NCI-H510A treated with DMSO at 0.1 percent for 48 hours (cell line): ENCODE measurements around the gene TERT.
"Not testable (repeated sequence)": the region's sequence is repeated elsewhere in the genome, so short reads cannot be mapped to it uniquely, and the experiment has no call there.

ENCODE experiments used
- DNase-seq: peaks from one replicate; lab custom pipeline; 2025; lab: John Stamatoyannopoulos, UW

TERT gene

DNA sequence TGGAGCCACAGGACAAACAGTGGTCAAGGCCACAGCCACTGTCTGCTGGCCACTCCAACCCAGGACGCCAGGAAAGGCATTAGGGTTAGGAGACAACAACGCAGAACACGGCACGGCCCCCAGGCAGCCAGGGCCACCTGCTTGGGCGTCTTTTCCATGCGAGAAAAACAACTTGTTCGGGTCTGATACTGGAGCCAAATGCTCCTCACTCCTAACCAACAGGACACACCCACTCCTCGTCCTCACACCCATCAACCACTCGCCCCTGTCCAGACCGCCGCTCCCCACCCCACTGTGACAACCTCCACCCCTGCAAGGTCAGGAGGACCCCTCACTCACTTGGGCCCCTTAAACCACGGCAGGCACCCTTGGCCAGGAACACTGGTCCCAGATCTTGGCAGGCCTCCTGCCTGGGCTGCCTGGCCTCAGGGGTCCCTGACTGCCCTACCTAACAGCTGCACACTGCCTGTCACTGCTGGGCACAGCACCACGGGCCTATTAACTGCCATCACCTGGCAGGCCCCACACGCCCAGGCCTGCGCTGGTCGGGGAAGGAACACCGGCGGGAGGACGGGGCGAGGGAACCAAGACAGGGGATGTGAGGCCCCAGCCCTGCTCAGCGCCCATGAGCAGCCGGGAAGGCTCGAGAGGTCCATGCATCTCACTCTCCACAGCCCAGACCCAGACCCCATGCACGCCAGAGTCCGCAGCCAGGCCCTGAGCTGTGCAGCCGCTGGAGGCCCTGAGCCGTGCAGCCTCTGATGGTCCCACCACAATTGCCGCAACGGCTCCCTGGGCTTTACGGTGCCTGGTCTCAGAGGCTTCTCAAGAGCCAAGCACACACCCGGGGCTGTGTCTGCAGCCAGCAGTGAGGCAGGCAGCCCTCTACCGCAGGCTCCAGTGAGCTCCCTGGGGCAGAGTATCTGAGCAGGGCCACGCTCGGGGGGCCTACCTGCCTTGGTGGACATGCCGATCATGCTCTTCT is 36.3 kb upstream of the TERT start:
- DNase-seq = no peak

DNA sequence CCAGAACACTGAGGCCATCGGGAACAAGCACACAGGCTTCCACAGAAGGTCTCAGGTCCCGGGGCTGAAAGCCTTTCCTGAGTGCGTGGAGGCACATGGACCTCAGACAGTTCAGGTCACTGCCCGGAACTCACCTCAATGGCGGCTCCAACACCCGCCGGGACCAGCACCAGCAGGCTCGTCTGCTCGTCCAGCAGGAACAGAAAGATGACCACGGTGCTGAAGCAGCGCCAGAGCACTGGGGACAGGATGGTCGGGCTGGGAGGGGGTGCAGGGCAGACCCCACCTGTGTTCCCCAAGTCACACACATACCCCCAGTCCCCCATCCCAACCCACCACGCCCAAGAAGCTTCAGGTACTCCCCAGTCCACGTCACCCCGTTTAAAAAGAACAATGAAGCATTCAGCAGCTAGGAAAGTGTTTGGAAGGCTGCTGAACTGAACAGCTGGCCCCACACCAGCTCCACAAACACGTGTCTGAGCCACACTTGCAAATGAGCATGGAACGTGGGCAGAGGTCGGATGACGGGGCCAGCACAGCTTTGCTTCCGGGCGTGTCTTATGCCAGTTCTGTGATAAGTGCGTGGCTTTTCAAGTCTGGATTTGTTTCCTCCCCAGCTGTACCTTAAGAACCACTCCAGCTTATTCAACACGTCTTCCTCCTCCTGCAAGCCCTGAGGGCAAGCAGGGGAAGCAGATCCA is 35.4 kb upstream of the TERT start:
- DNase-seq = no peak

DNA sequence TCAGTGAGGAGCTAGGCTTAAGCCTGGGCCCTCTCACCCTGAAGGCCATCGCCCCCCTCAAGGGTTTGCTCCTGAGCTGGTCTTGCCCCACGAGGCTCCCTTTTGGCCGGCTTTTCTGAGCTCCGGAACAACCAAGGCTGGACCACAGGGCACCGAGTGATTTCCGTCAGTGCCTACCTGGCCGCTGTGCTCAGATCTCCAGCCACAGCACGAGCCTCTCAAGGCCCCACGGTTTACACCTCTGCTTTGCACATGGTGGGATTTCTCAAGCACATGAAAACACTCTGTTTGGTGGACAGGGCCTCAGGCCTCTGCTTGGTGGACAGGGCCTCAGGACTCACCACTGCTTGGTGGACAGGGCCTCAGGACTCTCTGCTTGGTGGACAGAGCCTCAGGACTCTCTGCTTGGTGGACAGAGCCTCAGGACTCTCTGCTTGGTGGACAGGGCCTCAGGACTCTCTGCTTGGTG is 34.3 kb upstream of the TERT start:
- no peak for DNase-seq

DNA sequence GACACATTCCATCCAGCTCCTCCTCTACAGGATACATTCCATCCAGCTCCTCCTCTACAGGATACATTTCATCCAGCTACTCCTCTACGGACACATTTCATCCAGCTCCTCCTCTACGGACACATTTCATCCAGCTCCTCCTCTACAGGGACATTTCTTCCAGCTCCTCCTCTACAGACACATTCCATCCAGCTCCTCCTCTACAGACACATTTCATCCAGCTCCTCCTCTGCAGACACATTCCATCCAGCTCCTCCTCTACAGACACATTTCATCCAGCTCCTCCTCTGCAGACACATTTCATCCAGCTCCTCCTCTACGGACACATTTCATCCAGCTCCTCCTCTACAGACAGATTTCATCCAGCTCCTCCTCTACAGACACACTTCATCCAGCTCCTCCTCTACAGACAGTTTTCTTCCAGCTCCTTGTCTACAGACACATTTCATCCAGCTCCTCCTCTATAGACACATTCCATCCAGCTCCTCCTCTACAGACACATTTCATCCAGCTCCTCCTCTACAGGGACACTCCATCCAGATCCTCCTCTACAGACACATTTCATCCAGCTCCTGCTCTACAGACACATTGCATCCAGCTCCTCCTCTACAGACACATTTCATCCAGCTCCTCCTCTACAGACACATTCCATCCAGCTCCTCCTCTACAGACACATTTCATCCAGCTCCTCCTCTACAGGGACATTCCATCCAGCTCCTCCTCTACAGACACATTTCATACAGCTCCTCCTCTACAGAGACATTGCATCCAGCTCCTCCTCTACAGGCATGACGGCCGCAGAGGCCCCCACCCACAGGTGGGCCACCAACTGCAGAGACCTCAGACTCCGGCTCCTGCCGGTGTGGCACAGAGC is 33.6 kb upstream of the TERT start:
- not testable (repeated sequence) for DNase-seq

DNA sequence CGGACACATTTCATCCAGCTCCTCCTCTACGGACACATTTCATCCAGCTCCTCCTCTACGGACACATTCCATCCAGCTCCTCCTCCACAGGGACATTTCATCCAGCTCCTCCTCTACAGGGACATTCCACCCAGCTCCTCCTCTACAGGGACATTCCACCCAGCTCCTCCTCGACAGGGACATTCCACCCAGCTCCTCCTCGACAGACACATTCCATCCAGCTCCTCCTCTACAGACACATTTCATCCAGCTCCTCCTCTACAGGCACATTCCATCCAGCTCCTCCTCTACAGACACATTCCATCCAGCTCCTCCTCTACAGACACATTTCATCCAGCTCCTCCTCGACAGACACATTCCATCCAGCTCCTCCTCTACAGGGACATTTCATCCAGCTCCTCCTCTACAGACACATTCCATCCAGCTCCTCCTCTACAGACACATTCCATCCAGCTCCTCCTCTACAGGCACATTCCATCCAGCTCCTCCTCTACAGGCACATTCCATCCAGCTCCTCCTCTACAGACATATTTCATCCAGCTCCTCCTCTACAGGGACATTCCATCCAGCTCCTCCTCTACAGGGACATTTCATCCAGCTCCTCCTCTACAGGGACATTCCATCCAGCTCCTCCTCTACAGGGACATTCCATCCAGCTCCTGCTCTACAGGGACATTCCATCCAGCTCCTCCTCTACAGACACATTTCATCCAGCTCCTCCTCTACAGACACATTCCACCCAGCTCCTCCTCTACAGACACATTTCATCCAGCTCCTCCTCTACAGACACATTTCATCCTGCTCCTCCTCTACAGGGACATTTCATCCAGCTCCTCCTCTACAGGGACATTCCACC is 32.3 kb upstream of the TERT start:
- DNase-seq = not testable (repeated sequence)

DNA sequence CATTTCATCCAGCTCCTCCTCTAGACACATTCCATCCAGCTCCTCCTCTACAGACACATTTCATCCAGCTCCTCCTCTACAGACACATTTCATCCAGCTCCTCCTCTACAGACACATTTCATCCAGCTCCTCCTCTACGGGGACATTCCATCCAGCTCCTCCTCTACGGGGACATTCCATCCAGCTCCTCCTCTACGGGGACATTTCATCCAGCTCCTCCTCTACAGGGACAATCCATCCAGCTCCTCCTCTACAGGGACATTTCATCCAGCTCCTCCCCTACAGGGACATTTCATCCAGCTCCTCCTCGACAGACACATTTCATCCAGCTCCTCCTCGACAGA is 31.6 kb upstream of the TERT start:
- DNase-seq = not testable (repeated sequence)

DNA sequence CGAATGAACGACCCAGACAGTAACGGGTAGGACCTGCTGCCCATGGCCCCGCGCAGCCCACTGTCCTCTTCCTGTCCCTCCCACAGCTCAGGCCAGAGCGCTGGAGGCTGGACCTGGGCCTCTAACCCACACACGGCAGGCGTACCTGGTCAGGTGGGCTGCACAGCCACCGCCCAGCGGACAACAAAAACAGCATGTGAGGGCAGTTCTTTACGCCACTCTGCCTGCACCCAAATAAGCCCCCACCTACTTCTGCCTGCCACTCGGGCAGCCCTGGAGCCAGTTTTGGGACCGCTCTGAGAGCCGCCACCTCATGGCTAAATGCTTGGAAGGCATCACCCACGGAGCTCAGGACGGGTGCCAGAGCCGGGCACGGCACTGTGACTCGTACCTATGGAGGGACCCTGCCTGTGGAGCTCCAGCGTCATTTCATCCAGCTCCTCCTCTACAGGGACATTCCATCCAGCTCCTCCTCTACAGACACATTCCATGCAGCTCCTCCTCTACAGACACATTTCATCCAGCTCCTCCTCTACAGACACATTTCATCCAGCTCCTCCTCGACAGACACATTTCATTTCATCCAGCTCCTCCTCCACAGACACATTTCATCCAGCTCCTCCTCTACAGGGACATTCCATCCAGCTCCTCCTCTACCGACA is 31.1 kb upstream of the TERT start:
- no peak for DNase-seq

DNA sequence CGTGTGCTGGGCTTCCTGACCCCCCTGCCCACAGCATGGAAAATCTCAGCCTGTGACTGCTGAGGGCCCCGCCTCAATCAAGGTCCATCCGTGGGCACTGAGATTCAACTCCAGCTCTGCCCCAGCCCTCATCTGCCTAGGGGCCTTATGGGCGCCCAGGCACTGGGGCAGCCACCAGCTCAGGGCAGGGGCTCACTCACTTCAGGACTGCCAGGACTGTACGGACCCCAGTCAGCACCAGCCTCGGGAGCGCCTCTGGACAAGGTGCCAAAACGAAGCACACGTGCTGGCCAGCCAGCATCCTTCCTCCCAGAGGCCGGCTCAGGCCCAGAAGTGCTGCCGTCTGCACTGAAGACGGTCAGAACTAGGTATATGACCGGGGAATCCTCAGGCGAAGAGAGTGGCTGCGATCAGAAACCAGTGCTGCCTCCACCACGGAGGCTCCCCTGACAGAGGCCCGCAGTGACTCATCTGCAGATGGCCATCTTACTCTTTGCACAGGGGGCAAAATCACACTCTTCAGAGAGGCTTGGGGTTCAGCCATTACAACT is 30.4 kb upstream of the TERT start:
- DNase-seq = no peak

DNA sequence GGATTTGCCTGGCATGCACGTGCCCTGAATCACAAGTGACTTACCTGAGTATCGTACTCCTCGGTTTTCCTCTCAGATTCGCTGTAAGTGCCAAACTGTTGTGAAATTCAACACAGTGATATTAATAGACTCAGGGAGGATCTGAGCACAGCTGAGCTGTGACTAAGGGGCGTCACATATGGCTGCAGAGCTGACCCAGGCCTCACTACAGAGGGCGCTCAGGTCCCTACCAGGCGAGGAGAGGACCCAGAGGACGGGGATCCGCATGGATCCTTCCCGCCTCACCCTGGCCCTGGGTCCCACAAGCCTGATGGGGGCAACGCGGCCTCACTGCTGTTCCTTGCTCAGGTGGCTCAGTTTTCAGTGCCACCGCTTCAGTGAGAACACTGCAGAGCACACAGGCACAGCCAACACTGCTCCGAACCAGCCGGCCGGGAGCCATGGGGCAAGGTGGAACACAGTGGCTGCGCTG is 29.9 kb upstream of the TERT start:
- DNase-seq = no peak

DNA sequence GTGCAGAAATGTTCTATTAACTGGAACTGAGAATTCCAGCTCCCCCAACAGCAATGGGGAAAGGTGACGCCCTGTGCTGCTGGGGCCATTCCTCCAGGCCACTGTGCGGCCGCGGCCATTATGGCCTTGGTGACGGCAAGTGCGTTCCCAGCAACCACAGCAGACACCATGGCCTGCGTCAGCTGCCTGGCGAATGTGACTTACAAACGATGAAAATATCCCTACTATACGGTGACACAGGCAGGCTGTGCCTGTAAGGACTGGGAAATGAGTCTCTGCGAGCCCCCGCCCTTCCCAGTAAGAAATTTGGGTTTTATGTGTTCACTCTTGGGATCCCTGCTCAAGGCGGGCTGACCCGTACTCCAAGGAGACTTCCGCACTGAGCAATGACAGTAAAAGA is 29.4 kb upstream of the TERT start:
- no peak for DNase-seq

DNA sequence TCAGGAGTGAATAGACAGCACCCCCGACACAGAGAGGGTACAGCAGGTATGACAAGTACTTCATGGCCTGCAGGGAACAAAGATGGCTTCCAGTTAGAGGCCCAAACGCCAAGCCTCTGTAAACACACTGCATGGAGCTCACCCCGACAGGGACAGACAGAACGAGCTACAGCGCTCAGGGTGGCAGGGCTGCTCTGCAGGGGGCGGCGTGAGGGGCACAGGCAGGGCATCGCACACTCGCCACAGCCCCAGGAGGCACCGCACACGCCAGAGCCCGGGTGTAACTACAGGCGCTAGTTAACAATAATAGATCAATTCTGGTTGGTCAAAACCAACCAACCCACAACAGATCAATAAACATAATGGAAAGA is 28.9 kb upstream of the TERT start:
- no peak for DNase-seq

DNA sequence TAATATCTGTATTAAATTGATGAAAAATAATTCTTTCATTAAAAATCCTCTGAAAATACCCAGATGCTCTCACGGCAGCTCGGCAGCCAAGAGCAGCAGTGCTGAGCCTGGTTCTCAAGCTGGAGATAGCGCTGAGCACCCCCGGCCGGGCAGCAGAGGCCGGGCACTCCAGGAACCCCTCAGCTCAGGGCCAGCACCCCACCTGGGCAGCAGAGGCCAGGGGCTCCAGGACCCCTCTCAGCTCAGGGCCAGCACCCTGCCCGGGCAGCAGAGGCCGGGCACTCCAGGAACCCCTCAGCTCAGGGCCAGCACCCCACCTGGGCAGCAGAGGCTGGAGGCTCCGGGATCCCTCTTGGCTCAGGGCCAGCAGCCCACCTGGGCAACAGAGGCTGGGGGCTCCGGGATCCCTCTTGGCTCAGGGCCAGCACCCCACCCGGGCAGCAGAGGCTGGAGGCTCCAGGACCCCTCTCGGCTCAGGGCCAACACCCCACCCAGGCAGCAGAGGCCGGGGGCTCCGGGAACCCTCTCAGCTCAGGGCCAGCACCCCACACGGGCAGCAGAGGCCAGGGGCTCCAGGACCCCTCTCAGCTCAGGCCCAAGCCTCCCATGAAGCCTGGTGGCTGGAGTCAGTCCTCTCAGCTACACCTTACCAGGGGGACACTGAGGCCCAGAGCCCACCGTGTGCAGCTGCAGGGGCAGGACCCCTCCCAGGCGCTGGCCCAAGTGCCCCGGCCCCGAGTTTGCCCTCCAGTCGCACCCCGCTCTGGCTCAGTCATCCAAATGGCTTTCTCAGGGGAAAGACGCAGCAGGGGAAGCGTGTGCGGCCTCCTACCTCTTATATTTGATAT is 28.3 kb upstream of the TERT start:
- DNase-seq = no peak

DNA sequence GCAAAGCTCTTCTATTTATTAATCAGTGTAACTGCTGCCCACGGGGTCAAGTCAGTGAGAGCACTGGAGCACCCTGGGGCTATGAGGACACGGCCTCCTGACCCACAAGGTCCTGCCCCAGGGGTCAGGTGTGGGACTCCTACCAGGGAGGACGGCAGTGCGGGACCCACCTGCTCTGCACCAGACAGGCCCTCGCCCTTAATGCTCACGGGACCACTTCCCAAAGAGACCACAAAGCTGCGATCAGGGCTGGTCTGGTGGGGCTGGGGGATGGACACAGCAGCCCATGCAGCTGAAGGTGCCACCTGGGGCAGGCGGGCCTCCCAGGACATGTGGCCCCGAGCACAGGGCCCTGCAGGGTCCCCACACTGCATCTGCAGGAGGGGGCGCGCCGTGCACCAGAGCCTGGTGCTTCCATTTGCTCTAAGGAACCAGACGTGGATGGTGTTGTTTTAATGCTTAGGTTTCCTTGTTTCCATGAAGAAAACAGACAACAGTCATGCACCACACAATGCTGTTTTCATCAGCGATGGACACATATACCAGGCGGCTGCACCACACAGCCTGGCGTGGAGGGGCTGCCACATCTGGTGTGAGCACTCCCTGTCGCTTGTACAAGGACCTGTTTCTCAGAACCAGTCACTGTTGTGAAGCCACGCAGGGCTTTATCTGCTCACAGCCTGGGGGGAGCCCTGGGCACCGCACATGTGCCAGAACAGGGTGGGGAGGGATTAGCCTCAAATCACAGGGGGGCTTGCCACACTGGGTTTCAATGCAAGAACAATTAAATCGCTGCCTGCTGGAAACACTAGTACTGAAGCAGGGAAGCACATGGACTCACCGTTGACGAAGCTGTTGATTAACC is 27.4 kb upstream of the TERT start:
- DNase-seq = no peak

DNA sequence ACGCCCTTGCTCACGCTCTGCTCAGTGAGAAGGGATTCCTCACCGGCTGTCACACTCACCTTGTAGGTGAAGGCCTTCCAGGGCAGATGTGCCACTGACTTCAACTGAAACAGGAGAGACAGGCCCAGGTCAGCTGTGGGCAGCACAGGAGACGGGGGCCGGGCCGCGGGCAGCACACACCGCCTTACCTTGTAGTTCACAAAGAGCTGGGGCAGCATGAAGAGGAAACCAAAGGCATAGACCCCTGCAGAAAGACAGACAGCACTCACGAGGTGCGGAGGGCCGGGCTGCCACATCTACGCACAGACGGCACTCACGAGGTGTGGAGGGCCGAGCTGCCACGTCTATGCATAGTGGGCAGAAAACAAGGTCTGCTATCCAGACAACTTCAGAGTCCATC is 26.7 kb upstream of the TERT start:
- no peak for DNase-seq

DNA sequence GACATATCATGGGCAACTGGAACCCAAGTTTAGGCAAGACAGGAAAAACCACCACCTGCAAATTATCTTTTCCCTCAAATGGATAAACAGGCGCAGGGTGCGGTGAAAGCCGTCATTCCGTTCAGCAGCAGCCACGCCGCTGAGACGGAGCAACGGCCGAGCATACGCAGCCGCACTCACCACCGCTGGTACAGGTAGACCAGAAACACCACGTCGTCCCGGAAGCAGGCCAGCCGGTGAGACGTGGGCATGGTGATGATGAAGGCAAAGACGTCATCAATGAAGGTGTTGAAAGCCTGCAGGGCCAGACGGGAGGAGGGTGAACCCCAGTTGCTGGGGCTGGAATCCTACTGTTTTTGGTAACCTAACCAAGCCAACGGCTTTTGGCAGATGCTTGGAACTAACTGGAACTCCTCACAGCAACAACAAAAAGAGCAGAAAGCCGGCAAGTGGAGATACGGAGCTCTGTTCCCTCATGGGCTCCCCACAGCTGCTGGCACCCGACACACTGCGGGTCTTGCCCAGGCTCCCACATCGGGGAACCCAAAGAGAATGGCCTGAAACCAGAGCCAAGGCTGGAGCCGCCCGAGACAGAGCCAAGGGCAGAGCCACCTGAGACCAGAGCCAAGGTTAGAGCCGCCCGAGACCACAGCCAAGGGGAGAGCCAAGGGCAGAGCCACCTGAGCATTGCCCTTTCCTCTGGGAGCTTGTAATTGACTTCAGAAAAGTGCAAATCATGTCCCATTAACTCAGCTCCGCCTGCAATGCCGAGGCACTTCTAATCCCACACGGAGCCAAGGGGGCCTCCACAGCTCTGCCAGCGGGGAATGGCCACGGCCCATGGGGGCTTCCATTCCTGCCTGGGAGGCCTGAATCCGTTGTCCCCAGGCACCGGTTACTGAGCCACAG is 25.8 kb upstream of the TERT start:
- no peak for DNase-seq

DNA sequence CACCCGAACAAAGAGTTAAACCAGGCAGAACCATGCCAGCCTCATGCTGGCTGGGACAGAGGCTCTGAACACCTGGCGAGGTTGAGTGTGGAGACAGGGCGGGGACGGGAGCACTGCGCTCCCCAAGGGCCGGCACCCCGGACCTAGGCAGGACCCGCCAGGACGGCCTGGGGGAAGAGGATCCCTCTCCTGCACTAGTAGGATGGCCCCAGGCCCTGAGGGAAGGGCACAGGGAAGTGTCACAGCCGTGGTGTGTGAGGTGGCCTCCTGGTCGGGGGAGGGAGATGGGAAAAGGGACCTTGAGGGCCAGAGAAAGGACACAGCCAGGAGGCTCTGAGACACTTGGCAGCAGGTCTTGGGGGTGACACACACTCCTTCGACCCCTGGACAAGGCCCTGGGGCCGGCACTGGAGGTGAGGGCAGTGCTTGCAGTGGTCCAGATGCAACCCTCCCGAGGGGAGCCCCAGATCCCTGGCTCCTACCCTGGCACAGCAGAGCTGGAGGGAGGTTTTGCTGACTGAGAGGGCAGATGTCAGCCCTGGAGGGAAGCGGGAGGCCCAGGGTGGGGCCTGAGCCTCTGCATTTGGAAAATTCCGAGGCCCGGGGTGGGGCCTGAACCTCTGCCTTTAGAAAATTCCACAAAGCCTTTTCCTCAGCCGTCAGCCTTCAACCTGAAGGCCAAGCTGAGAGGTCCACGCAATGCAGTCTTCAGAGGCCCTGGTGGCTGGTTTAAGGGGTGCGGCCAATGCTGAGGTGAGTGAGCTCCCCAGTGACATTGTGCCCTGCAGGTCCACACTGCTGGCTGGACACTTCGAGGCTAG is 24.8 kb upstream of the TERT start:
- no peak for DNase-seq
